HG02571 (cell line): ENCODE data around the gene MOV10L1.
"Not testable (repeated sequence)": the region's sequence is repeated elsewhere in the genome, so short reads cannot be mapped to it uniquely, and the experiment has no call there.

Experiments
- ATAC-seq: cut with Tn5 transposase; IDR thresholded peaks from one replicate; pipeline ENCODE4 v1.9.1; 2021; ENCODE audit warnings: mild to moderate bottlenecking, moderate library complexity; ENCODE audit not compliant: unreplicated experiment

The MOV10L1 gene

GRCh38 chr22:50131894-50132293 is 42.1 kb downstream of the MOV10L1 start:
- ATAC-seq, result no peak

DNA sequence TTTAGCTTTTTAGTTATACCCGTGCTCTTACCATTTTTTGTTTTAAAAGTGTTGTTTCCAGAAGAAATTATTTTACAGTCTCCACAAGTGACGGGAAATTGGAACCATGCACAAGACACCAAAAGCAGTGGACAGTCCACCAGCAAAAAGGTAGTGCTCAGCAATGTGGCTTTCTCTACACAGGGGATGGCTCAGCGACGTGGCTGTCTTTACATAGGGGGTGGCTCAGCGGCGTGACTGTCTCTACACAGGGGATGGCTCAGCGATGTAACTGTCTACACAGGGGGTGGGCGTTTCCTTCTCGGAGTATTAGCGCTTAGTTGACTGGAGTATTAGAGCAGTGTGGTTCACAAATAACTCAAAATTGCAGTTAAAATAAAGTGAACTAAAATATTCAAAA is 44.7 kb downstream of the MOV10L1 start:
- ATAC-seq, result no peak

GRCh38 chr22:50136581-50137015 is 46.8 kb downstream of the MOV10L1 start:
- ATAC-seq, result no peak

- not testable (repeated sequence) for ATAC-seq
Measured at GRCh38 chr22:50137277-50137676, 47.5 kb downstream of the MOV10L1 start.

DNA sequence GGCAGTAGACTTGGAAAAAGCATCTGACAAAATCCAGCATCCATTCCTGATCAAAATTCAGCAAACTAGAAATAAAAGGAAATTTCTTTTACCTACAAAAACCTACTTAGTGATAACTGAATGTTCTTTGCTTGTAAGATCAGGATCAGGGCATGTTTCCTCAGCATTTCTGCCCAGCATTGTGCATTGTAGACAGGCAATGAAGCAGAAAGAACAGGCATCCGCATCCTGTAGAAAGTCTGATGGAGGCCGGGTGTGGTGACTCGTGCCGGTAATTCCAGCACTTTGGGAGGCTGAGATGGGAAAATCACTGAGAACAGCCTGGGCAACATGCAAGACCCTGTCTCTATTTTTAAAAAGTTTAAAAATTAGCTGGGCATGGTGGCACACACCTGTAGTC is 48.2 kb downstream of the MOV10L1 start:
- ATAC-seq, result no peak

DNA sequence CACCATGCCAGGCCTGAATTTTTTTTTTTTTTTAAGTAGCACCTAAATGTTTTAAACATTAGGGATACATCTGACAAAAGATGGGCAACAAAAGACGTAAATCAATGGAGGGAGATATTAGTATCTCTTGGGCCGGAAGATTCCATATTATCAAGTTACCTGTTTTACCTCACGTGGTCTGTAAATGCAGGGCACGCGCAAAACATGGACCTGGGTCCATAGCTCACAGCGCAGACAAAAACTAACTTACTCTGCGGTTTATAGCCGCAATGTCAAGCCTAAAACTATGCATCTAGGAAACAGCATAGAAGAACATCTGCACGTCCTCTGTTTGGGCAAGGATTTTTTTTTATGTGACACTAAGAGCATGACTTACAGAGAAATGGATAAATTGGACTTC is 49.2 kb downstream of the MOV10L1 start:
- ATAC-seq, result no peak

DNA sequence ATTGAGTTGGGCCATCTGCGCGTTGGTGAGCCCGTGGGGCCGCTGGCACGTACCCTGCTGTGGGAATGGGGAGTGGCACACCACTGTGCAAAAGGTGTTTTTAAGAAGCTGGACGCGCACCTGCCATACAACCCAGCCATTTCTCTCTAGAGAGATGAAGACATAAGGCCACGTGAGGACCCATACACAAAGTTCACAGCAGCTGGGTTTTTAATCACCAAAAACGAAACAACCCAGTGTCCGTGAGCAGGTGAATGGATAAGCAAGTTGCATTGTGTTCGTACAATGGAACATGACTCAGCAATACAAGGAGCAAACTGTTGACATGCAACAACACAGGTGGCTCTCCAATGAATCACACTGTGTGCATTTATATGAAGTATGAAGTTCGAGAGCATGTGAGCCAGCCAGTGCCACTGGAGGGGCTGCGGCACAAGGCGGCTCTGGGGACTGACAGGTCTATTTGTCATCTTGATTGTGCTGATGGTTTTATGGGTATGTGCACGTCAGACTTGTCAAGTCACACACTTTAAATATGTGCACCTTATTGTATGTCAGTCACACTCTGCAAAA is 50.1 kb downstream of the MOV10L1 start:
- no peak for ATAC-seq

- ATAC-seq, result no peak
Measured at GRCh38 chr22:50140615-50141014, 50.8 kb downstream of the MOV10L1 start.

DNA sequence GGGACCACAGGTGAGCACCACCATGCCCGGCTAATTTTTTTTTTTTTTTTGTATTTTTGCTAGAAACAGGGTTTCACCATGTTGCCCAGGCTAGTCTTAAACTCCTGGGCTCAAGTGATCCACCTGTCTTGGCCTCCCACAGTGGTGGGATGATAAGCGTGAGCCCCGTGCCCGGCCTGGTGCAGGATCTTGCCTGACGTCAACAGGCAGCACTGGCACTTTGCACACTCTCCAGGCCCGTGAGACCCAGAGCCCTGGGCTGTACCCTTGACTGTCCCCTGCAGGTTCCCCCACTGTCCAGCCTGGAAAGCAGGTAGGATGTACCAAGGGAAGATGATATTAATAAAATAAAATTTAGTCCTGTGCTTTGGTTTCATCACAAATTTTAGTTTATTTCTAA is 51.7 kb downstream of the MOV10L1 start:
- ATAC-seq, result no peak

GRCh38 chr22:50141891-50142363 is 52.1 kb downstream of the MOV10L1 start:
- ATAC-seq, result no peak

- ATAC-seq, result no peak
Measured at GRCh38 chr22:50143096-50143495, 53.3 kb downstream of the MOV10L1 start.

GRCh38 chr22:50144005-50144614 is 54.3 kb downstream of the MOV10L1 start:
- no peak for ATAC-seq

GRCh38 chr22:50145721-50146438 is 56.1 kb downstream of the MOV10L1 start:
- no peak for ATAC-seq

- no peak for ATAC-seq
Measured at GRCh38 chr22:50146439-50147238, 56.8 kb downstream of the MOV10L1 start.

DNA sequence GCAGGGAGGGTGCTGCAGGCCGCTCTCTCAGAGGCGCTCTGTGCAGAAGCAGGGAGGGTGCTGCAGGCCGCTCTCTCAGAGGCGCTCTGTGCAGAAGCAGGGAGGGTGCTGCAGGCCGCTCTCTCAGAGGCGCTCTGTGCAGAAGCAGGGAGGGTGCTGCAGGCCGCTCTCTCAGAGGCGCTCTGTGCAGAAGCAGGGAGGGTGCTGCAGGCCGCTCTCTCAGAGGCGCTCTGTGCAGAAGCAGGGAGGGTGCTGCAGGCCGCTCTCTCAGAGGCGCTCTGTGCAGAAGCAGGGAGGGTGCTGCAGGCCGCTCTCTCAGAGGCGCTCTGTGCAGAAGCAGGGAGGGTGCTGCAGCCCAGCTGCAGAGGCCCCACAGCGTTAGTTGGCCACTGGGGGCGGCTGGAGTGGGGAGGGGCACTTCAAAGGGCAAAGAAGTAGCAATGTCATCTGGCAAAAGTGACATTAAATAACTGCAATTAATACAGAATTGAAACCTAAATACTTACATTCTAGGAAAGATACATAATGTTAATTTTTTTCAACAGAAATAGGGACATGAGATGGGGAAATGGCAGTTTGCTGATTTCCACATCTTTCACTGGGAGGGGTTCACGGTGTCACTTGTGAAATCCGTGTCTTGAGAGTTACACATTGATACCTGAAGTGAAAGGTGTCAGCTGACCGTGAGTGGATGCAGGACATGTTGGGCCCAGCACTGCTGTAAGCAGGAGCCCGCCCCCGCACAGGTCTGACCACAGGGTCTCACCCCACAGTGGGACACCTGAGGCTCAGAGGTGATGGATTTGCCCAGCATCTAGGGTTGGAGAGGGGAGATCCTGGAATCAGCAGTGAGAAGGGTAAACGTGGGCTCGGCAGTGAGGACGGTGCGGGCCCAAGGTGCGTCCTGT is 57.7 kb downstream of the MOV10L1 start:
- not testable (repeated sequence) for ATAC-seq

DNA sequence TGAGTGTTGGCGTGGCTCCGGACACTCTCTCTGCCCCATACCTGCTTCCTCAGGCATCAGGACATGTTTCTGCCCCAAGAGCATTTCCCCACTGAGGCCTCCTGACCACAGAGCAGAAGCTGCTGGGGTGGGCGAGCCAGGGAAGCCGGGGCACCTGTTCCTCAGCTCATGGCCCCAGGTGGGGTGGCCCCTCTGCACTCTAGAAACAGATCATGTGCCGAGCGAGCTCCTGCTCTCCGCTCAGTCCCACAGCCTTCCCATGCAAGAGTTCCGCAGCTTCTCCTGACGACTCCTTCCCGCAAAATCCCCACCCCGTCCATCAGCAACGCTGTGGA is 58.3 kb downstream of the MOV10L1 start:
- ATAC-seq, result no peak

DNA sequence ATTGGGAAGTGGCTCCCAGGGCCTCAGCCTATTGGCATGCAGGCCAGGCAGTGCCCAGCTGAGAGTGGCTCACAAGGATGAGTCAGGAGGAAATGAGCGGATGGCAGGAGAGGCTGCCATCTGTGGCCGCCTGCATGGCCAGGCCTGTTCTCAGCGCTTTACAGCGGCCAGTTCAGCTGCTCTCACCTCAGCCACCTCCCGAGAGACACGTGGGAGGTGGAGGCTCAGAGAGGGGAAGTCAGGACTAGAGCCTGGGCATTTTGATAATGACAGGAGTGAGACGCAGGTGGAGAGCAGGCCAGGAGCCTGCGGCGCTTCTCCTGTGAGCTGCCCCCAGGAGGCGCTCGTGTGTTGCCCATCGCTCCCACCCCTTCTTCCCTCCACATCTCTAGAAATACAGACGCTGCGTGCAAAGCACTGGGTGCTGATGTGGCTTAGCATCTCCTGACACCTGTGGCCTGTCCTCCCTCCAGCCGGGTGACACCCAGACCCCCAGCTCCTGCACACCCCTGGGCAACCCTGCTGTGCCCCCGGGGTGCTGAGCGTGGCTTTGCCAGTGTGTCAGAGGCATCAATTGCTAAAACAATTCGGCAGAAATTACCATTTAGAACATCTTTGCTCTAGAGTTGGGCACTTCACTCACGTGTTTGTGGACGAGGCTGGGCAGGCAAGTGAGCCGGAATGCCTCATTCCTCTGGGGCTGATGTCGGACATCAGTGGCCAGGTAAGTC is 59.4 kb downstream of the MOV10L1 start:
- no peak for ATAC-seq

DNA sequence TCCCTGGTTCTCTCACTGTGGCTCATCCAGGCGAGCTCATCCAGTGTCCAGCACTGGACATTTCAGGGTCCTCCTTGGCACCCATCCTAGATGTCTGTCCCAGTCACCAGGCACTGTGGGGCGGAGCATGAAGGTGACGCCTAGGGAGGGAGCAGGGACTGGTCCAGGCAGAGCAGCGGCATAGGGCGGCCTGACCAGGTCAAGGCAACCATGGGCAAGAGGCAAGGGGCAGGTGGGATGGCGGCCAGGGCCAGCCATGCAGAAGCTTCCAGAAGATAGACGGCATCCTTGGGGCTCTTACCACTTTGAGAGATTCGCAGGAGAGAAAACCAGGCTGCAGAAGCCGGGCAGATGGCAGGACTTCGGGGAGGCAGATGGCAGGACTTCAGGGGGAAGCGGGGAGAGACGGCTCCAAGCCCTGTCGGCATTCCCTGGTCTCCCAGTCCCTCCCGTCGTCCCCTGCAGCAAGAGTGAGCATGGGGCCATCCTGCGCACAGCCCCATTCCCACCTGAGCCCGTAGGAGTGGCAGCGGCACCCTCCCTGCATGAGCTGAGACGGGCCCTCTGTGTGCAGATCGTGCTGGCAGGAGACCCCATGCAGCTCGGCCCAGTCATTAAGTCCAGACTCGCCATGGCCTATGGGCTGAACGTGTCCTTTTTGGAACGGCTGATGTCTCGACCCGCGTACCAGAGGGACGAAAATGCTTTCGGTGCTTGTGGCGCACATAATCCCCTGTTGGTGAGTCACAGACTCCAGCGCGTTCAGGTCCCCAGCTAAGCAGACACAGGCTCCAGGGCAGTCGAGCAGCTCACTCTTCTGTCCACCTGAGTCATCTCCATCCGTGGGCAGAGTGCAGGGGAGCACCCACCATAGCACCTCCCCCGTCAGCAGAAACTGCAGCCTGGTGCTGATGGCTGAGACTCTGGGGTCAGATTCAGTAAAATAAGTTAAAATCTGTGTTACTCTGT is 60.6 kb downstream of the MOV10L1 start:
- no peak for ATAC-seq
